Loucy (cell line): Measurements from ENCODE around the gene TBX6.

ENCODE experiments used
- H2AFZ ChIP-seq: fragments of 200-600 bp; sonication (generic); 2 replicates; pipeline ENCODE4 v1.6.0; 2016; ENCODE audit warnings: antibody characterized with exemption, mild to moderate bottlenecking, low read length, moderate library complexity
- H3F3A ChIP-seq: fragments of 200-600 bp; 2 replicates; pipeline ENCODE4 v1.6.0; 2016; ENCODE audit warnings: antibody characterized with exemption, low read depth, mild to moderate bottlenecking
- H3K27me3 ChIP-seq: fragments of 200-600 bp; sonication (generic); 2 replicates; pipeline ENCODE4 v1.6.1; 2014; ENCODE audit warnings: low read length, mild to moderate bottlenecking; ENCODE audit not compliant: insufficient read depth, poor library complexity, severe bottlenecking
- H3K36me3 ChIP-seq: fragments of 200-600 bp; sonication (generic); 2 replicates; pipeline ENCODE4 v1.6.1; 2016; ENCODE audit warnings: low read length; ENCODE audit not compliant: insufficient read depth
- H3K4me1 ChIP-seq: fragments of 200-600 bp; sonication (generic); 2 replicates; pipeline ENCODE4 v1.5.1; 2014; ENCODE audit warnings: low read length, mild to moderate bottlenecking; ENCODE audit not compliant: insufficient read depth, poor library complexity, severe bottlenecking
- H3K4me2 ChIP-seq: fragments of 200-600 bp; sonication (generic); 2 replicates; pipeline ENCODE4 v1.6.0; 2014; ENCODE audit warnings: antibody characterized with exemption, low read length, low read depth, mild to moderate bottlenecking; ENCODE audit not compliant: poor library complexity, severe bottlenecking
- H3K4me3 ChIP-seq: fragments of 200-600 bp; sonication (generic); 2 replicates; pipeline ENCODE4 v1.5.1; 2014; ENCODE audit warnings: low read length, mild to moderate bottlenecking, mixed read lengths; ENCODE audit not compliant: poor library complexity, severe bottlenecking
- H3K79me2 ChIP-seq: fragments of 200-600 bp; sonication (generic); 2 replicates; pipeline ENCODE4 v1.6.1; 2014; ENCODE audit warnings: low read length; ENCODE audit not compliant: insufficient read depth
- H3K9ac ChIP-seq: fragments of 200-600 bp; sonication (generic); 2 replicates; pipeline ENCODE4 v1.6.0; 2014; ENCODE audit warnings: mild to moderate bottlenecking, low read depth, low read length, moderate library complexity; ENCODE audit not compliant: poor library complexity, severe bottlenecking
- H3K9me2 ChIP-seq: fragments of 200-600 bp; sonication (generic); replicated peaks from 2 replicates; pipeline ENCODE4 v1.6.1; 2016; ENCODE audit warnings: low read depth, low read length, mixed read lengths
- H3K9me3 ChIP-seq: fragments of 200-600 bp; sonication (generic); 2 replicates; pipeline ENCODE4 v1.6.1; 2014; ENCODE audit warnings: mild to moderate bottlenecking, antibody characterized with exemption, low read length, low read depth; ENCODE audit not compliant: insufficient read depth
- H4K20me1 ChIP-seq: fragments of 200-600 bp; sonication (generic); 2 replicates; pipeline ENCODE4 v1.6.0; 2014; ENCODE audit warnings: antibody characterized with exemption, low read length, mild to moderate bottlenecking; ENCODE audit not compliant: insufficient read depth, poor library complexity, severe bottlenecking
- CTCF ChIP-seq: fragments of 200-600 bp; sonication (generic); conservative IDR thresholded peaks from 2 replicates; pipeline ENCODE4 v1.5.1; 2014; ENCODE audit warnings: mild to moderate bottlenecking, antibody characterized with exemption, low read length
- EZH2phosphoT487 ChIP-seq: fragments of 200-600 bp; IDR thresholded peaks from 2 replicates; pipeline ENCODE4 v1.6.1; 2018; ENCODE audit warnings: antibody characterized with exemption, mild to moderate bottlenecking, moderate library complexity, borderline replicate concordance

The TBX6 gene

GRCh38 chr16:30066761-30067583 is 24.8 kb downstream of the TBX6 start:
- no peak for TF ChIP-seq CTCF
- TF ChIP-seq EZH2phosphoT487: no peak
- Histone ChIP-seq H3F3A (no peaks in the 10 kb centered on the region), H3K4me3 (peak overlapping the region; percentile 84), H3K4me1 (peaks cover 41% of the 10 kb centered on the region), H3K79me2 (peaks cover 82% of the 10 kb centered on the region), H4K20me1 (peaks cover 59% of the 10 kb centered on the region), H3K9me3 (no peaks in the 10 kb centered on the region), H3K9ac (peak overlapping the region; percentile 99), H3K9me2 (no peaks in the 10 kb centered on the region), H2AFZ (no peak overlapping the region), H3K36me3 (peaks cover 59% of the 10 kb centered on the region), H3K4me2 (peak overlapping the region; percentile 97), H3K27me3 (peaks cover 6% of the 10 kb centered on the region)

GRCh38 chr16:30065943-30066760 is 25.6 kb downstream of the TBX6 start:
- H3K36me3 ChIP-seq: peaks cover 51% of the 10 kb centered on the region
- H4K20me1 ChIP-seq: peaks cover 54% of the 10 kb centered on the region

More at GRCh38 chr16:30065943-30066760, 25.6 kb downstream of the TBX6 start:
- H3K9me3 ChIP-seq: no peaks in the 10 kb centered on the region
- peak overlapping the region; percentile 99 for H3K9ac ChIP-seq
- peaks cover 77% of the 10 kb centered on the region for H3K79me2 ChIP-seq
- H3K9me2 ChIP-seq: no peaks in the 10 kb centered on the region
- no peaks in the 10 kb centered on the region for H3F3A ChIP-seq
- peaks cover 6% of the 10 kb centered on the region for H3K27me3 ChIP-seq
- peak overlapping the region; percentile 97 for H3K4me2 ChIP-seq
- H2AFZ ChIP-seq: no peak overlapping the region
- H3K4me1 ChIP-seq: peaks cover 41% of the 10 kb centered on the region
- H3K4me3 ChIP-seq: peak overlapping the region; percentile 84
- TF ChIP-seq CTCF (no peak), EZH2phosphoT487 (no peak)
